Skeletal muscle tissue (tissue), 4 donors: Measurements from ENCODE around the gene SLC47A2. TPM values are rescaled to one million over a fixed set of nuclear protein-coding genes. Genes with fewer than 3 reads are reported as not detected.

Experiments
- H3K27ac ChIP-seq: one replicate; pipeline ENCODE4 v1.7.0; 2013; ENCODE audit warnings: mild to moderate bottlenecking, low read depth, low read length, inconsistent platforms
- H3K27me3 ChIP-seq, 3 donors: one replicate each; pipeline ENCODE4 v1.7.0; 2013; ENCODE audit warnings: low read length in 3 of 3; ENCODE audit not compliant: control insufficient read depth in 3 of 3, insufficient read depth in 3 of 3
- H3K36me3 ChIP-seq, 3 donors: one replicate each; pipeline ENCODE4 v1.7.0; 2013; ENCODE audit warnings: low read length in 3 of 3; ENCODE audit not compliant: control insufficient read depth in 3 of 3, insufficient read depth in 3 of 3
- H3K4me1 ChIP-seq, 3 donors: one replicate each; pipeline ENCODE4 v1.7.0; 2013; ENCODE audit warnings: low read length in 3 of 3, mild to moderate bottlenecking in 3 of 3; ENCODE audit not compliant: control insufficient read depth in 3 of 3, insufficient read depth in 3 of 3
- H3K4me3 ChIP-seq, 3 donors: one replicate each; pipeline ENCODE4 v1.7.0; 2013; ENCODE audit warnings: low read length in 3 of 3
- H3K9ac ChIP-seq, 3 donors: one replicate each; pipeline ENCODE4 v1.7.0; 2013; ENCODE audit warnings: low read length in 3 of 3, mild to moderate bottlenecking in 3 of 3, moderate library complexity in 2 of 3, low read depth in 1 of 3
- H3K9me3 ChIP-seq, 3 donors: one replicate each; pipeline ENCODE4 v1.7.0; 2013; ENCODE audit warnings: low read length in 3 of 3; ENCODE audit not compliant: control insufficient read depth in 3 of 3
- total RNA-seq: library from RNA; depleted of rRNA; stranded (reverse); fragments of >200 nt; gene quantifications from one replicate; pipeline ENCODE4 v1.2.3, GENCODE V29; 2014
- donor health status: Osteomylitis.

The SLC47A2 gene
- total RNA-seq, 1 donor from 2014 or later = not detected

DNA sequence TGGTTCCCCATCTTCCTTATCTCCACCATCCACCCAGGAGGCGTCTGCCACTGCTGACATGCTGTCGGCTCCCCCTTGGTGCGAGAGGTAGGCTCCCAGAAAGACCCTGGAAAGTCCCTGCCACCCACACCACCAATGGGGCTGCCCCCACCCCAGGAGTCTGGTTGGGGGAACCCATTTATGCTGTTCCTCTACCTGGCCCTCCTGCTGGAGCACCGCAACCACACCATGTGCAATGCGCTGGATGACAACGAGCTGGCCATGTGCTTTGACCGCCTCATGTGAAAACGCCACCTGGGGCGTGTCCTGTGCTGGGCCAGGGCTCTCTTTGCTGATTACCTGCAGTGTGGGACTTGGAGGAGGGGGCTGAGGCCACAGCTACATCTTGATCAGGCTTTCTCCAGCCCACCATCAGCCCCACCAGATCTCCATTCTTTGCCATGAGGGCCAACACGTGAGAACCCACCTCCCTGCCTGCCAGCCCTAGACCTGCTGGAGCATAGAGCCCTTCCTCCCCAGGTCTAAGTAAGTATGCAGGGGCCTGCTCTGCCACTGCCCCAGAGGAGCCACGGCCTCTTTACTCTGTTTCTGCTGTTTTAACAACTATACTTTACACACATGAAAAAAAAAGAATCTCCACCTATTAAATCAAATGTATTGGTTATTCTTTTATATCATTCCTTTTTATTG, 39.6 kb upstream of the SLC47A2 start:
- Histone ChIP-seq H3K9ac (no peak overlapping the region), H3K9me3 (no peaks in the 10 kb centered on the region), H3K27me3 (no peaks in the 10 kb centered on the region), H3K27ac (no peak overlapping the region), H3K36me3 (no peaks in the 10 kb centered on the region), H3K4me1 (peaks cover 8 to 16% (median 15%) of the 10 kb centered on the region in 3 donors), H3K4me3 (no peak overlapping the region)

GRCh38 chr17:19755392-19755791, 39.0 kb upstream of the SLC47A2 start:
- peaks cover 8 to 16% (median 15%) of the 10 kb centered on the region in 3 donors for H3K4me1 ChIP-seq
- no peak overlapping the region for H3K4me3 ChIP-seq
- no peak overlapping the region for H3K9ac ChIP-seq
- H3K27ac ChIP-seq = no peak overlapping the region
- no peaks in the 10 kb centered on the region for H3K36me3 ChIP-seq
- no peaks in the 10 kb centered on the region for H3K27me3 ChIP-seq
- no peaks in the 10 kb centered on the region for H3K9me3 ChIP-seq

- H3K36me3 ChIP-seq = no peaks in the 10 kb centered on the region
- H3K27me3 ChIP-seq = no peaks in the 10 kb centered on the region
- H3K9ac ChIP-seq = peak overlapping the region in 2 of 3 donors; percentile 11 to 60
- H3K27ac ChIP-seq = peak overlapping the region; percentile 94
- H3K9me3 ChIP-seq = no peaks in the 10 kb centered on the region
- H3K4me3 ChIP-seq = peak overlapping the region; percentile 40 to 67 (median 45)
- peaks cover 8 to 18% (median 15%) of the 10 kb centered on the region in 3 donors for H3K4me1 ChIP-seq
These were observed 37.5 kb upstream of the SLC47A2 start for GRCh38 chr17:19753661-19754463.

GRCh38 chr17:19753051-19753509, 36.7 kb upstream of the SLC47A2 start:
- no peaks in the 10 kb centered on the region for H3K36me3 ChIP-seq
- H3K27ac ChIP-seq = peak overlapping the region; percentile 94
- H3K4me1 ChIP-seq = peaks cover 12 to 26% (median 20%) of the 10 kb centered on the region in 3 donors
- H3K9me3 ChIP-seq = no peaks in the 10 kb centered on the region
- H3K4me3 ChIP-seq = peak overlapping the region in 2 of 3 donors; percentile 30 to 67
- H3K27me3 ChIP-seq = no peaks in the 10 kb centered on the region
- H3K9ac ChIP-seq = peak overlapping the region; percentile 20 to 60 (median 45)

GRCh38 chr17:19752216-19753050, 36.0 kb upstream of the SLC47A2 start:
- Histone ChIP-seq H3K4me1 (peaks cover 13 to 31% (median 21%) of the 10 kb centered on the region in 3 donors), H3K9me3 (no peaks in the 10 kb centered on the region), H3K27me3 (no peaks in the 10 kb centered on the region), H3K4me3 (peak overlapping the region in 2 of 3 donors; percentile 30 to 67), H3K36me3 (no peaks in the 10 kb centered on the region), H3K27ac (peak overlapping the region; percentile 94), H3K9ac (peak overlapping the region; percentile 20 to 60 (median 45))

DNA sequence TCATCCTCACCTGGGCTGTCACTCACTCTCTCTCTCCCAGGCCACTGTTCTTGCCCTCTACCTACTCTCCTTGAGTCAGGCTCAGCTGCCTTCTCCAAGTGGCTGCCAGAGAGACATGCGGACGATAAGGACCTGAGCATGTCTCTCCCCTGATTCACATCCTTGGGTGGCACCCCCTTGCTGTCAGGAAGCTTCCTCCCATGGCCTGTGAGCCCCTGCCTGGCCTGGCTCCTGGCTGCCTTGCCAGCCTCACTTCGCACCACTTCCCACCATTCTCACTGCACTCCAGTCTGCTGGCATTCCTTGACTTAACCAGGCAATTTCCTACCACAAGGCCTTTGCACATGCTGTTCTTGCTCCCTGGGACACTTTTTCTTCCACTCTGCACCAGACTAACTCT, 34.5 kb upstream of the SLC47A2 start:
- H3K4me3 ChIP-seq = no peak overlapping the region
- H3K9me3 ChIP-seq = no peaks in the 10 kb centered on the region
- H3K27ac ChIP-seq = no peak overlapping the region
- peaks cover 13 to 31% (median 21%) of the 10 kb centered on the region in 3 donors for H3K4me1 ChIP-seq
- no peak overlapping the region for H3K9ac ChIP-seq
- H3K36me3 ChIP-seq = no peaks in the 10 kb centered on the region
- no peaks in the 10 kb centered on the region for H3K27me3 ChIP-seq

- H3K27ac ChIP-seq = no peak overlapping the region
These were observed 33.7 kb upstream of the SLC47A2 start for GRCh38 chr17:19750020-19750572.

GRCh38 chr17:19748807-19749193, 32.4 kb upstream of the SLC47A2 start:
- Histone ChIP-seq H3K27ac (no peak overlapping the region), H3K9me3 (no peaks in the 10 kb centered on the region), H3K9ac (peak overlapping the region in 1 of 3 donors; percentile 45), H3K36me3 (no peaks in the 10 kb centered on the region), H3K27me3 (no peaks in the 10 kb centered on the region), H3K4me1 (peaks cover 17 to 40% (median 29%) of the 10 kb centered on the region in 3 donors), H3K4me3 (no peak overlapping the region)

More at GRCh38 chr17:19750020-19750572, 33.7 kb upstream of the SLC47A2 start:
- Histone ChIP-seq H3K27me3 (no peaks in the 10 kb centered on the region), H3K9me3 (no peaks in the 10 kb centered on the region), H3K4me1 (peaks cover 15 to 36% (median 25%) of the 10 kb centered on the region in 3 donors), H3K4me3 (no peak overlapping the region), H3K9ac (no peak overlapping the region), H3K36me3 (no peaks in the 10 kb centered on the region)
